A673 (cell line): ENCODE results near the gene RPS6KC1. TPM values are rescaled to one million over a fixed set of nuclear protein-coding genes. Genes with fewer than 3 reads are reported as not detected.

Experiments used
- BruUV-seq: library from RNA; stranded (reverse); fragments of 400-500 nt; replicated peaks from 2 replicates; lab custom pipeline; 2021; lab: Mats Ljungman, UMichigan
- CTCF ChIA-PET: fragments of 300-600 bp; sonication (Branson Sonifier 250); formaldehyde crosslinking; loops from one replicate; lab custom pipeline; 2022; ENCODE audit warnings: antibody characterized with exemption; lab: Charles Lee
- POLR2A ChIA-PET: fragments of 300-600 bp; sonication (Branson Sonifier 250); formaldehyde crosslinking; loops from one replicate; lab custom pipeline; 2022; ENCODE audit warnings: antibody characterized with exemption; ENCODE audit not compliant: low non-redundant PET; lab: Charles Lee
- DNase-seq: peaks from one replicate; pipeline ENCODE4 v3.0.0-alpha.2; 2015; ENCODE audit warnings: low spot score
- H3K27ac ChIP-seq: fragments of 200-600 bp; sonication (generic); 2 replicates; pipeline ENCODE4 v1.5.1; 2016; ENCODE audit warnings: mixed run types, low read depth, mild to moderate bottlenecking, mixed read lengths, antibody characterized with exemption, low read length; ENCODE audit not compliant: poor library complexity, severe bottlenecking
- H3K27me3 ChIP-seq: fragments of 200-600 bp; sonication (generic); replicated peaks from 2 replicates; pipeline ENCODE4 v1.6.1; 2017; ENCODE audit warnings: mixed run types, low read depth, mild to moderate bottlenecking, mixed read lengths, antibody characterized with exemption, low read length; ENCODE audit not compliant: insufficient read depth, poor library complexity
- H3K36me3 ChIP-seq: fragments of 200-600 bp; sonication (generic); 2 replicates; pipeline ENCODE4 v1.6.1; 2016; ENCODE audit warnings: mixed run types, mild to moderate bottlenecking, mixed read lengths, antibody characterized with exemption, low read length; ENCODE audit not compliant: insufficient read depth, poor library complexity, severe bottlenecking
- H3K4me1 ChIP-seq: fragments of 200-600 bp; sonication (generic); 2 replicates; pipeline ENCODE4 v1.6.1; 2017; ENCODE audit warnings: mixed run types, mild to moderate bottlenecking, mixed read lengths, antibody characterized with exemption, low read length; ENCODE audit not compliant: insufficient read depth, poor library complexity, severe bottlenecking
- H3K4me3 ChIP-seq: fragments of 200-600 bp; sonication (generic); 2 replicates; pipeline ENCODE4 v1.5.1; 2016; ENCODE audit warnings: low read depth, mixed run types, mild to moderate bottlenecking, mixed read lengths, low read length; ENCODE audit not compliant: poor library complexity, severe bottlenecking
- H3K9me3 ChIP-seq: fragments of 200-600 bp; sonication (generic); 2 replicates; pipeline ENCODE4 v1.6.1; 2016; ENCODE audit warnings: mixed run types, low read depth, mild to moderate bottlenecking, mixed read lengths, antibody characterized with exemption, low read length; ENCODE audit not compliant: poor library complexity, severe bottlenecking
- CTCF ChIP-seq: fragments of 300-800, 200-600 bp; sonication (generic); conservative IDR thresholded peaks from 2 replicates; pipeline ENCODE4 v1.5.1; 2017; ENCODE audit warnings: low read depth, mild to moderate bottlenecking, antibody characterized with exemption, low read length, moderate library complexity, mixed read lengths
- EZH2 ChIP-seq: fragments of 200-600 bp; sonication (generic); IDR thresholded peaks from 2 replicates; pipeline ENCODE4 v1.6.1; 2017; ENCODE audit warnings: borderline replicate concordance, low read depth, mild to moderate bottlenecking, mixed read lengths, antibody characterized with exemption, low read length; ENCODE audit not compliant: poor library complexity, severe bottlenecking
- intact Hi-C: fragments of 100-400 bp; cut with micrococcal nuclease; formaldehyde crosslinking; loops from one replicate; pipeline ENCODE4 v1.10.0; 2022; ENCODE audit not compliant: unreplicated experiment
- total RNA-seq: library from RNA; stranded (reverse); gene quantifications from 2 replicates; pipeline ENCODE4 v1.2.3, GENCODE V29; 2021

The RPS6KC1 gene
- total RNA-seq, 1 experiment from 2014 or later, result 17.1 TPM

- Histone ChIP-seq H3K4me1 (no peaks in the 10 kb centered on the region), H3K4me3 (no peak overlapping the region), H3K27me3 (no peaks in the 10 kb centered on the region), H3K9me3 (no peaks in the 10 kb centered on the region), H3K36me3 (no peaks in the 10 kb centered on the region), H3K27ac (no peak overlapping the region)
- BruUV-seq, result no TSS peak
- ChIA-PET CTCF (no interaction called here), POLR2A (no interaction called here)
- intact Hi-C loops, result no loop called here
- TF ChIP-seq CTCF (no peak), EZH2 (no peak)
- peak; percentile 5 for DNase-seq
Measured at GRCh38 chr1:213227458-213227857, 176.4 kb downstream of the RPS6KC1 start.

- intact Hi-C loops, result no loop called here
- POLR2A ChIA-PET, result no interaction called here
- no peaks in the 10 kb centered on the region for H3K9me3 ChIP-seq
- no peaks in the 10 kb centered on the region for H3K27me3 ChIP-seq
- no peaks in the 10 kb centered on the region for H3K4me1 ChIP-seq
- no peak overlapping the region for H3K4me3 ChIP-seq
- peak; percentile 51 for DNase-seq
- BruUV-seq, result no TSS peak
- CTCF ChIA-PET, result no interaction called here
- TF ChIP-seq EZH2 (no peak), CTCF (no peak)
- H3K27ac ChIP-seq, result no peak overlapping the region
- no peaks in the 10 kb centered on the region for H3K36me3 ChIP-seq
Measured at GRCh38 chr1:213231795-213232231, 180.8 kb downstream of the RPS6KC1 start.

- Histone ChIP-seq H3K27ac (no peak overlapping the region), H3K9me3 (no peaks in the 10 kb centered on the region), H3K36me3 (no peaks in the 10 kb centered on the region), H3K4me3 (no peak overlapping the region), H3K27me3 (no peaks in the 10 kb centered on the region), H3K4me1 (no peaks in the 10 kb centered on the region)
- no peak for DNase-seq
- TF ChIP-seq CTCF, result no peak
- no peak for TF ChIP-seq EZH2
- ChIA-PET CTCF (interaction anchor here (0.6 kb wide), 1 partner anchor 1227 kb away, joined by 5 read pairs; no protein-coding TSS in a partner anchor), POLR2A (no interaction called here)
- intact Hi-C loops, result no loop called here
- BruUV-seq, result no TSS peak
Measured at GRCh38 chr1:213242883-213243282, 191.8 kb downstream of the RPS6KC1 start.
